T-helper 22 cell (primary cell): ENCODE results near the gene MRPL53.

Experiments used
- DNase-seq: peaks from one replicate; pipeline ENCODE4 v3.0.0-alpha.2; 2020; ENCODE audit warnings: low read depth

Gene MRPL53

GRCh38 chr2:74425523-74425922 is 47.0 kb downstream of the MRPL53 start:
- DNase-seq = no peak

- no peak for DNase-seq
Measured at GRCh38 chr2:74424995-74425406, 47.5 kb downstream of the MRPL53 start.

GRCh38 chr2:74424139-74424992 is 48.1 kb downstream of the MRPL53 start:
- DNase-seq = no peak

GRCh38 chr2:74423231-74424095 is 49.0 kb downstream of the MRPL53 start:
- no peak for DNase-seq
